ENCODE data around the gene MAN2C1. TPM values are rescaled to one million over a fixed set of nuclear protein-coding genes. Genes with fewer than 3 reads are reported as not detected.
"Not testable (repeated sequence)": the region's sequence is repeated elsewhere in the genome, so short reads cannot be mapped to it uniquely, and the experiment has no call there.

MAN2C1 gene
- polyA plus RNA-seq, 4 donors: 109 to 379 (median 172) TPM

DNA sequence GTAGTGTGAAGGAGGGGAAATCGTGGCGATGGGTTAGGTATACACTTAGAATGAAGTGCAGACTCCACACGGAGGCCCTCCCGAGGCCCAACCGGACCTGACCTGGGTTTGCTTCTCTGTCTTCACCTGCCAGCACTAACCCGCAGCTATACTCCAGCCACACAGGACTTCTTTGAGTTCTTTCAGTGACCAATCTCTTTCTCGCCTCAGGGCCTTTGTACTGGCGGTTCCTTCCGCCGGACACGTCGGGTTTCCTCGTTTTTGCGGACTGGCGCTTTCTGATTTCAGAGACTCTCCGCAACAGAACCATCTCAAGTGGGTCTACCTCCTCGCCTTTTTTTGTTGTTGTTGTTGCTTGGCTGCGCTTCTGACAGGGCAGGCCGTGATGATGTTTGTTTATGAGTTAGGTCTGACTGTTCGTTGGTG is 21.6 kb downstream of the MAN2C1 start, which contains the start of gene NEIL1:
Gene NEIL1, plus strand, starts transcription at position 244 of the 426 bp plus-strand sequence. CDS start 1,867 bp downstream, outside the sequence.
- 12 to 21% (median 13%) methylated on average over 20 of the region's 20 CpGs for WGBS, 3 donors
- Histone ChIP-seq H3K27me3 (ENCODE audit: control insufficient read depth in 3 of 3, insufficient read depth in 3 of 3, low read length in 3 of 3) (peaks cover 0 to 2% (median 0%) of the 10 kb centered on the region in 3 donors), H3K4me3 (ENCODE audit: low read depth in 1 of 3, low read length in 3 of 3) (peak within 1 kb of the TSS; percentile 75 to 81 (median 80)), H3K9me3 (ENCODE audit: control insufficient read depth in 2 of 2, insufficient read depth in 1 of 2, low read depth in 1 of 2, low read length in 1 of 2) (no peaks in the 10 kb centered on the region), H3K27ac (ENCODE audit: low read depth in 1 of 3, low read length in 2 of 3) (peak within 1 kb of the TSS in 2 of 3 donors; percentile 18 to 70), H3K4me1 (ENCODE audit: control insufficient read depth in 3 of 3, insufficient read depth in 2 of 3, low read depth in 1 of 3, low read length in 2 of 3) (peaks cover 0 to 8% (median 5%) of the 10 kb centered on the region in 3 donors), H3K36me3 (ENCODE audit: control insufficient read depth in 3 of 3, insufficient read depth in 2 of 3, low read depth in 1 of 3, low read length in 3 of 3) (peaks cover 0 to 19% (median 0%) of the 10 kb centered on the region in 3 donors)
- DNase-seq (peak in 1 of 2 donors; percentile 67), FAIRE-seq (no peak)

DNA sequence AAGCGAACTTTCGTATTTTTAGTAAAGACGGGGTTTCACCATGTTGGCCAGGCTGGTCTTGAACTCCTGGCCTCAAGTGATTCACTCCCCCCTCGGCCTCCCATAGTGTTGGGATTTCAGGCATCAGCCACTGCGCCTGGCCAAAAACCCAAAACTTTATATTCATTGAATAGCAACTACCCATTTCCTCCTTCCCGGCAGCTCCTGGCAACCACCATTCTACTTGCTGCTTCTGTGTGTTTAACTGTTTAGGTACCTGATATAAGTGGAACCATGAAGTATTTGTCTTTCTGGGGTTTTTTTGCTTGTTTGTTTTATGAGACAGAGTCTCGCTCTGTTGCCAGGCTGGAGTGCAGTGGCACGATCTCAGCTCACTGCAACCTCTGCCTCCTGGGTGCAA is 24.5 kb downstream of the MAN2C1 start:
- DNase-seq; H3K9me3 ChIP-seq (ENCODE audit: control insufficient read depth in 2 of 2, insufficient read depth in 1 of 2, low read depth in 1 of 2, low read length in 1 of 2); H3K27me3 ChIP-seq (ENCODE audit: control insufficient read depth in 3 of 3, insufficient read depth in 3 of 3, low read length in 3 of 3); FAIRE-seq; H3K4me1 ChIP-seq (ENCODE audit: control insufficient read depth in 3 of 3, insufficient read depth in 2 of 3, low read depth in 1 of 3, low read length in 2 of 3); H3K27ac ChIP-seq (ENCODE audit: low read depth in 1 of 3, low read length in 2 of 3); H3K4me3 ChIP-seq (ENCODE audit: low read depth in 1 of 3, low read length in 3 of 3): not testable (repeated sequence)
- WGBS, 3 donors: 57 to 63% (median 58%) methylated on average over 8 of the region's 8 CpGs
- H3K36me3 ChIP-seq (ENCODE audit: control insufficient read depth in 3 of 3, insufficient read depth in 2 of 3, low read depth in 1 of 3, low read length in 3 of 3): peaks cover 0 to 24% (median 0%) of the 10 kb centered on the region in 3 donors

DNA sequence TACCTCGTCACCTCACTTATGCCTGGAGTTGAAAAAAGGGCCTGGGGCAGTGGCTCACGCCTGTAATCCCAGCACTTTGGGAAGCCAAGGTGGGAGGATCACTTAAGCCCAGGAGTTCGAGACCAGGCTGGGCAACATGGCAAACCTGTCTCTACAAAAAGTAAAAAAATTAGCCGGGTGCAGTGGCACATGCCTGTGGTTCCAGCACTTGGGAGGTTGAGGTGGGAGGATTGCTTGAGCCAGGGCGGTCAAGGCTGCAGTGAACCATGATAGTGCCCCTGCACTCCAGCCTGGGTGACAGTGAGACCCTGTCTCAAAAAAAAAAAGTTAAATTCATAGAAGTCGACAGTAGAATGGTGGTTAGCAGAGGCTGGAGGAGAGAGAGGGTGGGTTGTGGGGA is 26.2 kb downstream of the MAN2C1 start:
- Histone ChIP-seq H3K4me1 (ENCODE audit: control insufficient read depth in 3 of 3, insufficient read depth in 2 of 3, low read depth in 1 of 3, low read length in 2 of 3) (no peaks in the 10 kb centered on the region), H3K27me3 (ENCODE audit: control insufficient read depth in 3 of 3, insufficient read depth in 3 of 3, low read length in 3 of 3) (no peaks in the 10 kb centered on the region), H3K9me3 (ENCODE audit: control insufficient read depth in 2 of 2, insufficient read depth in 1 of 2, low read depth in 1 of 2, low read length in 1 of 2) (no peaks in the 10 kb centered on the region), H3K4me3 (ENCODE audit: low read depth in 1 of 3, low read length in 3 of 3) (no peak overlapping the region), H3K27ac (ENCODE audit: low read depth in 1 of 3, low read length in 2 of 3) (no peak overlapping the region), H3K36me3 (ENCODE audit: control insufficient read depth in 3 of 3, insufficient read depth in 2 of 3, low read depth in 1 of 3, low read length in 3 of 3) (peaks cover 0 to 31% (median 0%) of the 10 kb centered on the region in 3 donors)
- WGBS, 3 donors: 83 to 88% (median 86%) methylated on average over 6 of the region's 6 CpGs
- FAIRE-seq: no peak
- DNase-seq: no peak

DNA sequence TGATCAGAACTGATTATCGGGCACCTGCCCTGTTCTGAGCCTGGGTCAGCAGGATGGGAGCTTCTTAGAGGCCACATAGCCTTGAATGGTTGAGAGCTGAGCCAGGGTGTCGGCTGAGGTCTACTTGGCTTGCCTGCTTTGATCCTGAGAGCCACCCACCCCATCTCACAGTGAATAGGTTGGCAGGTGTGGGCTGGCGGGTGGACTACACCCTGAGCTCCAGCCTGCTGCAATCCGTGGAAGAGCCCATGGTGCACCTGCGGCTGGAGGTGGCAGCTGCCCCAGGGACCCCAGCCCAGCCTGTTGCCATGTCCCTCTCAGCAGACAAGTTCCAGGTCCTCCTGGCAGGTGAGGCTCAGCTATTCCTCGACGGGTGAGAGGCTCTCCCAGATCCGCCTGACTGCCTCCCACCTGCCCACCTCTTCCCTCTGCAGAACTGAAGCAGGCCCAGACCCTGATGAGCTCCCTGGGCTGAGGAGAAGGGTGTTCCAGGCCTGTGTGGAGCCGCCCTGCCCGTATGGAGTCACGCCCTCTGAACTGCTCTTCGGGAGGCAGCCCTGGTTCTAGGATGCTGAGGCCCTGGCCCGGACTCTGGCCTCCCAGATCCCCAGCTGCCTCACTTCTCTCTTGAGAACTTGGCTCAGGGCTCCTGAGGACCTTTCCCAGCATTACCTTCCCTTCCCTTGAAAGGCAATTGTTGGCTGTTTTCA is 28.7 kb downstream of the MAN2C1 start:
- no peak overlapping the region for H3K27ac ChIP-seq (ENCODE audit: low read depth in 1 of 3, low read length in 2 of 3)
- FAIRE-seq (no peak), DNase-seq (no peak)
- H3K27me3 ChIP-seq (ENCODE audit: control insufficient read depth in 3 of 3, insufficient read depth in 3 of 3, low read length in 3 of 3): no peaks in the 10 kb centered on the region
- 75 to 85% (median 79%) methylated on average over 13 of the region's 13 CpGs for WGBS, 3 donors
- no peak overlapping the region for H3K4me3 ChIP-seq (ENCODE audit: low read depth in 1 of 3, low read length in 3 of 3)
- H3K4me1 ChIP-seq (ENCODE audit: control insufficient read depth in 3 of 3, insufficient read depth in 2 of 3, low read depth in 1 of 3, low read length in 2 of 3): no peaks in the 10 kb centered on the region
- no peaks in the 10 kb centered on the region for H3K9me3 ChIP-seq (ENCODE audit: control insufficient read depth in 2 of 2, insufficient read depth in 1 of 2, low read depth in 1 of 2, low read length in 1 of 2)
- peaks cover 0 to 31% (median 0%) of the 10 kb centered on the region in 3 donors for H3K36me3 ChIP-seq (ENCODE audit: control insufficient read depth in 3 of 3, insufficient read depth in 2 of 3, low read depth in 1 of 3, low read length in 3 of 3)

DNA sequence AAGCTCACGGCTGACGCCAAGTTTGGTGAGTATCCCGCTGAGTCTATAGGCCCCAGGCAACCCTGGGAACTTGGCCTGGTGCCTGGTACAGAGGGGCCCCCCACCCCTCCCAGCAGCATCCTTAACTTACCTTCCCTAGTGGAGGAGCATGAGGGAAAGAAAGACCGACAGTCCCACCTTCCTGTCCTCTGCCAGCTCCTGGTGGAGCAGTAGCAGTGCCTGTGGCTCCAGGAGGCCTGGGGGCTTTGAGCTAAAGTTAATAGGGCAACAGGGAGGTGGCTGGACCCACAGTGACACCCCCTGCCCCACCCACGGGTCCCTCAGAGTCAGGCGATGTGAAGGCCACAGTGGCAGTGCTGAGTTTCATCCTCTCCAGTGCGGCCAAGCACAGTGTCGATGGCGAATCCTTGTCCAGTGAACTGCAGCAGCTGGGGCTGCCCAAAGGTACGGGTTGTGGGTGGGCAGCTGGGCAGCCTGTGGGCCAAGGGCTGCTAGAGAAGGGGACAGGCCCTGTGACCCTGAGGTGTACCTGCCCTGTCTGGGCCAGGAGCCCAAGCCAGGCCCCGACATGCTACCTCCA is 29.7 kb downstream of the MAN2C1 start:
- H3K27me3 ChIP-seq (ENCODE audit: control insufficient read depth in 3 of 3, insufficient read depth in 3 of 3, low read length in 3 of 3): no peaks in the 10 kb centered on the region
- H3K9me3 ChIP-seq (ENCODE audit: control insufficient read depth in 2 of 2, insufficient read depth in 1 of 2, low read depth in 1 of 2, low read length in 1 of 2): no peaks in the 10 kb centered on the region
- no peak overlapping the region for H3K4me3 ChIP-seq (ENCODE audit: low read depth in 1 of 3, low read length in 3 of 3)
- H3K4me1 ChIP-seq (ENCODE audit: control insufficient read depth in 3 of 3, insufficient read depth in 2 of 3, low read depth in 1 of 3, low read length in 2 of 3): no peaks in the 10 kb centered on the region
- 88 to 93% (median 92%) methylated on average over 11 of the region's 11 CpGs for WGBS, 3 donors
- DNase-seq (no peak), FAIRE-seq (no peak)
- H3K27ac ChIP-seq (ENCODE audit: low read depth in 1 of 3, low read length in 2 of 3): no peak overlapping the region
- peaks cover 0 to 31% (median 0%) of the 10 kb centered on the region in 3 donors for H3K36me3 ChIP-seq (ENCODE audit: control insufficient read depth in 3 of 3, insufficient read depth in 2 of 3, low read depth in 1 of 3, low read length in 3 of 3)

DNA sequence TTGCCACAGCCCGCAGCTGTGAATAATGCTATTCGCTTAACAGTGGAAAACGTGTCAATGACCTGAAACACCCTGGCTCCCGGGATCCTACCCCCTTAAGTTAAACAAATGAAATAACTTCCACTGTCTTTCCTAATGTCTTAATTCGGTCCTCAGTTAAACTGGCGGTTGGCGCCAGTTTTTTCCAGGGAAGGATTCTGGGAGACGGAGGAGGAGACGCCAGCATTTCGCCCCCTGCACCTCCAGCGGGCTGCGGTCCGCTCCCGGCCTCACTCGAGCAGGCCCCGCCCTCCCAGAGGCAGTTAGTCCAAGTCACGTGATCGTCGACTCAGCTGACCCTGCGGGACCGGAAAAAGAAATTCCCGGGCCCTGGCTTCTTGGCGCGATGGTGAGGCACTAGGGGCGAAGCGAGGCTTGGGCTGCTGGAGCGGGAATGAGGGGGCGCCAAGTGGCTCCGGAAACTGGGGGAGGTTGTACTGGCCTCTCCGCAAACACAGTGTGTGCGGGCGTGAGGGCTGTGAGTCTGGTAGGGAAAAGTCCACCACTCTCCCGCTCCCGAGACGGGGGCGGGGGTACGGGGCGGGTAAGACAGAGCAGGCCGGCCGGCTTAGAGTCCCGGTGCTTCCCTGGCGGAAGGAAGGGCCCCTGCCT is 32.6 kb downstream of the MAN2C1 start, which contains the start of gene COMMD4:
Gene COMMD4, plus strand, starts transcription at position 359 of the 651 bp plus-strand sequence. Its CDS starts 27 bp downstream, at position 386.
- Histone ChIP-seq H3K27ac (ENCODE audit: low read depth in 1 of 3, low read length in 2 of 3) (peak within 1 kb of the TSS; percentile 14 to 74 (median 34)), H3K36me3 (ENCODE audit: control insufficient read depth in 3 of 3, insufficient read depth in 2 of 3, low read depth in 1 of 3, low read length in 3 of 3) (peaks cover 0 to 24% (median 0%) of the 10 kb centered on the region in 3 donors), H3K9me3 (ENCODE audit: control insufficient read depth in 2 of 2, insufficient read depth in 1 of 2, low read depth in 1 of 2, low read length in 1 of 2) (no peaks in the 10 kb centered on the region), H3K4me3 (ENCODE audit: low read depth in 1 of 3, low read length in 3 of 3) (peak within 1 kb of the TSS; percentile 63 to 82 (median 79)), H3K27me3 (ENCODE audit: control insufficient read depth in 3 of 3, insufficient read depth in 3 of 3, low read length in 3 of 3) (no peaks in the 10 kb centered on the region), H3K4me1 (ENCODE audit: control insufficient read depth in 3 of 3, insufficient read depth in 2 of 3, low read depth in 1 of 3, low read length in 2 of 3) (no peaks in the 10 kb centered on the region)
- FAIRE-seq (no peak), DNase-seq (peak; percentile 95 to 96)
- 1% methylated on average over 42 of the region's 42 CpGs for WGBS, 3 donors

DNA sequence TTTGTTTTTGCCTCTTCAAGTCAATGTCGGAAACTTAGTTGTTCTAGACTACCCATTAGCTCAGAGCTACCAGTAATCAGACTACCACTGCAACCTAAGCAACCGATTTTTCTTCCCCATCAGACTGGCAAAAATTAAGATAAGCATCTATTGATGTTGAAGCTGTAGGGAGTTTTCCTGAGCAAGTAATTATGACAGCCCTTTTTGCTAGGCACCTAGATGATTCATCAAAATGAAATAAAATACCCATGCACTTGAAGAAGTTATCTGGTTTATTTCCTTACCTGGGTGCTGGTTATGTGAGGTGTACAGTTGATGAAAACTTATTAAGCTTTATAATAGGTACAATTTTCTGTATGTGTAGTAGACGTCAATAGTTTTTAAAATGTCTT is 33.1 kb downstream of the MAN2C1 start:
- Histone ChIP-seq H3K27me3 (ENCODE audit: control insufficient read depth in 3 of 3, insufficient read depth in 3 of 3, low read length in 3 of 3) (no peaks in the 10 kb centered on the region), H3K27ac (ENCODE audit: low read depth in 1 of 3, low read length in 2 of 3) (peak overlapping the region in 1 of 3 donors; percentile 11)
- no peak for DNase-seq

DNA sequence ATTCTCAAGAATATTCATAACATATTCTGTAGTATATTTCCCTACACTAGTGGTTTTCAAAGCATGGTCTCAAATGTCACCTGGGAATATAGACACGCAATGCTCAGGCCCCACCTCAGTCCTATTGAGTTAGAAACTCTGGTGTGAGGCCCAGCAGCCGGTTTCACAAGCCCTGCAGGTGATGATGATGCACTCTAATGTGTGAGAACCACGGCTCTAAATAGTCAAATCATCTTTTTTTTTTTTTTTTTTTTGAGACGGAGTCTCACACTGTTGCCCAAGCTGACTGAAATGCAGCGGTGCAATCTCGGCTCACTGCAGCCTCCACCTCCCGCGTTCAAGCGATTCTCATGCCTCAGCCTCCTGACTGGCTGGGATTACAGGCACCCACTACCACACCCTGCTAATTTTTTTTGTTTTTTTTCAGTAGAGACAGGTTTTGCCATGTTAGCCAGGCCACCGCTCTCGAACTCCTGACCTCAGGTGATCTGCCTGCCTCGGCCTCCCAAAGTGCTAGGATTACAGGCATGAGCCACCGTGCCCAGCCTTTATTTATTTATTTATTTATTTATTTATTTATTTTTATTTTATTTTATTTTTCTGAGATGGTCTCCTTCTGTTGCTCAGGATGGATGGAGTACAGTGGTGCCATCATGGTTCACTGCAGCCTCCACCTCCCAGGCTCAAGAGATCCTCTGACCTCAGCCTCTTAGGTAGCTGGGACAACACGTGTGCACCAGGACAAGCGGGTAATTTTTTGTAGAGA is 34.6 kb downstream of the MAN2C1 start:
- H3K27ac ChIP-seq (ENCODE audit: low read depth in 1 of 3, low read length in 2 of 3); H3K36me3 ChIP-seq (ENCODE audit: control insufficient read depth in 3 of 3, insufficient read depth in 2 of 3, low read depth in 1 of 3, low read length in 3 of 3); H3K4me1 ChIP-seq (ENCODE audit: control insufficient read depth in 3 of 3, insufficient read depth in 2 of 3, low read depth in 1 of 3, low read length in 2 of 3); FAIRE-seq; H3K4me3 ChIP-seq (ENCODE audit: low read depth in 1 of 3, low read length in 3 of 3); H3K9me3 ChIP-seq (ENCODE audit: control insufficient read depth in 2 of 2, insufficient read depth in 1 of 2, low read depth in 1 of 2, low read length in 1 of 2); H3K27me3 ChIP-seq (ENCODE audit: control insufficient read depth in 3 of 3, insufficient read depth in 3 of 3, low read length in 3 of 3); DNase-seq: not testable (repeated sequence)
- WGBS, 3 donors: 87 to 90% (median 89%) methylated on average over 14 to 15 of the region's 15 CpGs

More for the DNA sequence above, 33.1 kb downstream of the MAN2C1 start:
- FAIRE-seq: no peak
- no peaks in the 10 kb centered on the region for H3K9me3 ChIP-seq (ENCODE audit: control insufficient read depth in 2 of 2, insufficient read depth in 1 of 2, low read depth in 1 of 2, low read length in 1 of 2)
- 25 to 37% (median 34%) methylated on average over 3 of the region's 3 CpGs for WGBS, 3 donors
- peaks cover 0 to 19% (median 0%) of the 10 kb centered on the region in 3 donors for H3K36me3 ChIP-seq (ENCODE audit: control insufficient read depth in 3 of 3, insufficient read depth in 2 of 3, low read depth in 1 of 3, low read length in 3 of 3)
- peak overlapping the region in 2 of 3 donors; percentile 79 to 82 for H3K4me3 ChIP-seq (ENCODE audit: low read depth in 1 of 3, low read length in 3 of 3)
- no peaks in the 10 kb centered on the region for H3K4me1 ChIP-seq (ENCODE audit: control insufficient read depth in 3 of 3, insufficient read depth in 2 of 3, low read depth in 1 of 3, low read length in 2 of 3)
